Endothelial cell of umbilical vein (primary cell): Measurements from ENCODE around the gene SLC30A1.

Experiments
- CTCF ChIP-seq, 2 donors: IDR thresholded peaks; 1 replicate in 1 of 2; 2 replicates in 1 of 2; pipeline ENCODE4 v1.5.1; 2011; ENCODE audit warnings: low read length in 2 of 2, mild to moderate bottlenecking in 2 of 2, moderate library complexity in 2 of 2, control low read depth in 1 of 2, inconsistent platforms in 1 of 2, low read depth in 1 of 2; ENCODE audit not compliant: insufficient read depth in 1 of 2; ENCODE audit errors: extremely low read depth in 1 of 2
- POLR2A ChIP-seq: IDR thresholded peaks from 2 replicates; pipeline ENCODE4 v1.6.1; 2012; ENCODE audit warnings: low read depth, mild to moderate bottlenecking, control low read depth, low read length

- TF ChIP-seq CTCF (IDR thresholded peaks at IDR 0.05; ENCODE audit: extremely low read depth in 1 of 2, insufficient read depth in 1 of 2, low read depth in 1 of 2, low read length in 2 of 2) (no peak), POLR2A (no peak)
Observed at GRCh38 chr1:211580303-211580687, 1.3 kb upstream of the SLC30A1 start.
